ENCODE measurements around the gene MGAT5.

Gene MGAT5

GRCh38 chr2:134344954-134345697 is 91.3 kb downstream of the MGAT5 start:
- DNase-seq, result no peak

DNA sequence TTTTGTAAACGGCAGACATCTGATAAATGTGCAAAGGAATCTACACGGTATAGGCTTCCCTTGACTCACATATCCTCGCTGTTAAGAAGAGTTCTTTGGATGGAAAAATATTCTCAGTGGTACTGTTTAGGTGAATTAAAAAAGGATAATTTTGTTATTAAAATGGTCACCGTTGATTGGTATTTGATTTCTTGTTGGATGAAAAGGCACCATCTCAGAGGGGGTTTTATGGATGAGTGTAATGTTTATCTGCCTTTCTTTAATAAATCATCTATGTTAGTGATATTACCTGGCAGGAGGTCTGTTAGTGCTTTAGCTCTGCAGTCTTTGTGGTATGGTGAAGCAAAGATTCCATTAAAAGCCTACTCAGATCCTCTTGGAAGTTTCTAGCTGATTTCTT is 92.3 kb downstream of the MGAT5 start:
- no peak for DNase-seq

- no peak for DNase-seq
Observed at GRCh38 chr2:134347756-134348155, 93.9 kb downstream of the MGAT5 start.

DNA sequence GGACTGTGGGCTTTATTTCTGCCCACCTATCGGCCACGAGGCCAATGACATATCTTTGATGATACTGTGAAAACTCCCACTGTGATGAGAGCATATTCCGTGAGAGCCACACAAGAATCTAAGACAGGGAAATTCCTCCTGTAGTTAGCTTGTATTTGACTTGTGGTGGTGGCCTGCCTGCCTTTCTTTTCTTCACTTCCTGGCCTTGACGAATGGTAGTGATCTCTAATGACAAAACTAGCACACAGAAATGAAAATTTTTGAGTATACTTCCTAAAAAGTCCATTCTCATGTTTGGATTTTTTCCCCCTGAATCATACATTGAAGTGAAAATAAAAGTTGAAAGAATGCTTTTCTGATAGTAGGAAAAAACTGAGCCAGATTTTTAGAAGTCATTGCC is 94.4 kb downstream of the MGAT5 start:
- no peak for DNase-seq

DNA sequence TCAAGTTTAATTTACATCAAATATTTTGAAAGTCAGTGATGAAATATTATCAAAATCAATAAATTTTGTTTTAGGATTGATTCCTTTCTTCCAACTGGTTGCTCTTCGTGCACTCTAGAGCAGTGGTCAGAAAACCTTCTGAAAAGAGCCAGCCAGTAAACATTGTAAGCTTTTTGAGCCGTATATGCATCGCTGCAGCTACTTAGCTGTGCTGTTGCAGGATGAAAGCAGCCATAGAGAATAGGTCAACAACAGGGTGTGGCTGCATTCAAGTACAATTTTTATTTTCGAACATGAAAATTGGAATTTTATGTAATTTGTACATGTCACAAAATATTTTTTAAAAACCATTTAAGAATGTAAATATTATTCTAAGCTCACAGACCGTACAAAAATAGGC is 94.9 kb downstream of the MGAT5 start:
- DNase-seq, result no peak

GRCh38 chr2:134351016-134351415 is 97.1 kb downstream of the MGAT5 start:
- DNase-seq, result no peak

DNA sequence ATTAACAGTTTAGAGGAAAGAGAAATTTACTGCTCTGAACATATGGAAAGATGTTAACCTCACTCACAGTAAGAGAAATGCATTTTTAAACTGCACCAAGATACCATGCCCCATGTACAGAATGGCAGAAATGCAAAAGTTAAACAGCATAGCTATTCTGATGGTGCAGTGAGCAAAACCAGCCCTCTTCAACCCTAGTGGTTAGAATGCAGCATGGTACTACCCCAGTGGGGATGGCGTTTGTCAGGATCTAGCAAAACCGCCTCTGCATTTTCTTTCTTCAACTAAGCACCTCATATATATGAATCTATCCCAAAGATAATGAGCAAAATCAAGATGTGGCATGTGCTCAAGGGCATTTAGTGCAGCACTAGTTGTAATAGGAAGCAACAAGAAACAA is 98.0 kb downstream of the MGAT5 start:
- no peak for DNase-seq

DNA sequence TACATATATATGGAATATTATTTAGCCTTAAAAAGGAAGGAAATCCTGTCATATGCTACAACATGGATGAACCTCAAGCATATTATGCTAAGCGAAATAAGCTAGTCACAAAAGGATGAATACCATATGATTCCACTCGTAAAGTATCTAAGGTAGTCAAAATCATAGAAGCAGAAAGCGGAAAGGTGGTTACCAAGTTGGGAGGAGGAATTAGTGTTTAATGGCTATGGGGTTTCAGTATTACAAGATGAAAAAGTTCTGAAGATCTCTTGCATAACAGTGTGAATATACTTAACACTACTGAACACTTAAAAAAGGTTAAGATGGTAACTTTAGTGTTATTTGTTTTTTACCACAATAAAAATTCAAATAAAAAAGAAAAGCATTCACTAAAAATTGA is 99.0 kb downstream of the MGAT5 start:
- no peak for DNase-seq

DNA sequence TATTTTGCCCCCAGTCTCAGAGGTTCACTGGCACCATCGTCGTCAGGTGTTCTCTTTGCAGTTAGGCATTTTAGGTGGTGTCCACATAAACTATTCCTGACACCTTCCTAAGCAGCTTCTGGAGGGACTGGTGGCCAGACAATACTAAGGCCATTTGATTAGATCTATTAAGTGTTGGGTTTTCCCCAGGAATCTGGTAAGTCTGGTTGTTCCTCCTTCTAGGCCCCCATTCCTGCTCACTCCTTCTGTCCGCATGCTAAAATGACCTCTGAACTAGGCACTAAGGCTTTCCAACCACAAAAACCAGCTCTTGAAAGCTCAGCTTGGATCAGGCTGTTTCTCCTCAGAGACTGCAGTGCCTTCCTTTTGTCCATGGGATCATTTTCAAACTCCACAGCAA is 100.7 kb downstream of the MGAT5 start:
- DNase-seq, result no peak

DNA sequence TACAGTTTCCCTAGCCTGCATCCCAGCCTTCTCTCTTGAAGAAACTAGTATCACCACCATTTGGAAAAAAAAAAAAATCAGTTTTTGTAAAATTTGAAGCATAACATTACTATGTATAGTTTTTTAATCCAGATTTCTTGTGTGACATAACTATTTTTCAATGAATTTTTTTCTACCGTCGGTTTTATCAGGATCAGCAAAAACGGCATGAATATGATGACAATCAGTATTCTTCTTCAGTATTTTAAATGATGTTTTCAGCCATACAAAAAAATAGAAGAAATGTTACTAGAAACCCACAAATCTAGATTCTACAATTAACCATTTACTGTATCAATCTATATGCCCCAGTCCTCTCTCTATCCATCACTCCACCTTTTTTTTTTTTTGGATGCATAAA is 103.9 kb downstream of the MGAT5 start:
- no peak for DNase-seq

GRCh38 chr2:134359367-134360081 is 105.7 kb downstream of the MGAT5 start:
- DNase-seq, result no peak

- no peak for DNase-seq
Observed at GRCh38 chr2:134360745-134361487, 107.0 kb downstream of the MGAT5 start.

- no peak for DNase-seq
Observed at GRCh38 chr2:134361648-134362047, 107.8 kb downstream of the MGAT5 start.

GRCh38 chr2:134362152-134362668 is 108.3 kb downstream of the MGAT5 start:
- DNase-seq, result no peak

GRCh38 chr2:134362740-134363139 is 108.9 kb downstream of the MGAT5 start:
- no peak for DNase-seq

DNA sequence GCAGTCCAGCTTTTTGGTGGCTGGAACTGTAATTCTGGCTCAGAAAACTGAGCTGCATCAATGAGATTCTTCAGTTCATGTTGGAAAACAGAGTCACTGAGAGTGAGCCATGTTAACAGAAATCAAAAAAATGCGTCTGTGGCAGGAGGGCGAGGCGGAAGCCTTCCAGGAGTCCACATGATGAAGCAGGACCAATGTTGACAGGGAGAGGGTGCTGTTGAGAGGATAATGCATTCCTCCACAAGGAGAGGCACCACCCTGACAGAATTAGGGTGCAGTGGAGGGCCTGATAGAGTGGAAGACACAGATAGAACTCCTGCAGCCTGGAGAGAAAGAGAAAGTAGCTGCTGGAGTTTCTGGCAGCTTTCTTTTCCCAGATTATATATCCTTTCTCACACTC is 111.5 kb downstream of the MGAT5 start:
- DNase-seq, result no peak

GRCh38 chr2:134366359-134366758 is 112.5 kb downstream of the MGAT5 start:
- no peak for DNase-seq

DNA sequence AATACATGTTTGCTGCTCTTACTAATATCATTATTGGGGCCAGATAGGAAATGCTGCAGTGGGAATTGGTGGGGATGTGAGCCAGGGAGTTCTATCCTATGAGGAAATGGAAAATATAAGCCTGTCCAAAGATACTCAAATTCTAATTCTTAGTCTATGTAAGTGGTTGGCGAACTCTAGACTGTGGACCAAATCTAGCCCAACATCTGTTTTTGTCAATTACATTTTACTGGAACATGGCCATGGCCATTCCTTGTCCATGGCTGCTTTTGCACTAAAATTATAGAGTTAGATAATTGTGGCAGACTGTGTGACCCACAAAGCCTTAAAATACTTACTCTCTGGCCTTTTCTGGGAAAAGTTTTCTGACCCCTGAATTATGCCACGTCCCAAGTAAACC is 113.3 kb downstream of the MGAT5 start:
- no peak for DNase-seq

DNA sequence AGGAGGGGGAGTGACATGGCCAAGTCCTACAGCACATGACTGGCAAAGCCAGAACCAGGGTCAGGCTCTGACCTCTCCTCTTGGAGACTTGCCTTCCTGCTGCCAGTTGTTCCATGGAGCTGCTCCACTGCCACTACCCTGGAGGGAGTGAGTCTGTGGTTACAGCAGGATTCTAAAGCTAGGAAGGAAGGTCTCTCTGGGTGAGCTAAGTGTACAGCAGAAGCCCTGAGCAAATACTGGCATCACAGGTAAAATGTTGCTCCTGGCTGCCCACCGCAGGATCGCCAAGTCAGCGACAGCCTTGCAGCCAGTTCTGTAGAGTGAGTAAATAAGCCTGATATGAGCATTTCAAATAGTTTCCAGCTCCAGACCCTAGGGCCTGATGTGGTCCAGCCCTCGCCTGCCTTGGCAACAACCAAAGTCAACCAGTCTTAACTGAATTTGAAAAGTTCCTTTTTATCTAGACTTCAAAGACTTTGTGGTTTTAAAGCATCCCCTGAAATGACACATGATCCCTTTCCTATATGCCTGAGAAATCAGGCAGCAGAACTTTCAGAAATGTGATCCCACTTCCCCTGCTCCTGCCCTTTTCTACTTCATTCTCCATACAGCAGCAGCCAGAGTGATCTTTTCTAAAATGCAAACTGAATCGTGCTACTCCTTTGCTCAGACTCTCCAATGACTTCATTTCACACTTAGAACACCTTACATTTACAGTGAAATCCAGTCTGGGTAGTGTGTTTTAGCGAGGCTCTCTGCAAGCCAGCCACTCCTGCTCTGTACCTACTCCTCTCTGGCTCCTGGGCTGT is 114.3 kb downstream of the MGAT5 start:
- no peak for DNase-seq

GRCh38 chr2:134369220-134369902 is 115.5 kb downstream of the MGAT5 start:
- no peak for DNase-seq

GRCh38 chr2:134370655-134371445 is 117.0 kb downstream of the MGAT5 start:
- no peak for DNase-seq

Measured in stimulated activated naive CD4-positive, alpha-beta T cell treated with Interleukin-2 at 50 U/mL for 16 hours (primary cell).